Peyer's patch (tissue), 4 donors: Measurements from ENCODE around the gene ESRRG. TPM values are rescaled to one million over a fixed set of nuclear protein-coding genes. Genes with fewer than 3 reads are reported as not detected.

Source experiments
- DNase-seq, 3 donors: peaks; one replicate each; pipeline ENCODE4 v3.0.0-alpha.2; 2017 to 2019
- H3K27ac ChIP-seq, 4 donors: fragments of 200-600 bp; sonication (generic); one replicate each; pipeline ENCODE4 v1.5.1; 2016 to 2019
- H3K27me3 ChIP-seq, 2 donors: fragments of 200-600 bp; sonication (generic); one replicate each; pipeline ENCODE4 v1.5.1; 2019
- H3K36me3 ChIP-seq, 3 donors: fragments of 200-600 bp; sonication (generic); one replicate each; pipeline ENCODE4 v1.5.1; 2016 to 2019
- H3K4me1 ChIP-seq, 4 donors: fragments of 200-600 bp; sonication (generic); one replicate each; pipeline ENCODE4 v1.5.1; 2016 to 2019
- H3K4me3 ChIP-seq, 4 donors: fragments of 200-600 bp; sonication (generic); 1 replicate in 3 of 4; 2 replicates in 1 of 4; pipeline ENCODE4 v1.5.1; 2016 to 2019; ENCODE audit warnings: mild to moderate bottlenecking in 1 of 4
- H3K9me3 ChIP-seq, 4 donors: fragments of 200-600 bp; sonication (generic); one replicate each; pipeline ENCODE4 v1.5.1; 2016 to 2019; ENCODE audit warnings: mild to moderate bottlenecking in 1 of 4
- POLR2A ChIP-seq, 2 donors: fragments of 450-650 bp; IDR thresholded peaks; one replicate each; pipeline ENCODE4 v1.5.1; 2017; ENCODE audit warnings: antibody characterized with exemption in 2 of 2, mild to moderate bottlenecking in 2 of 2, moderate library complexity in 2 of 2
- total RNA-seq, 4 donors: library from RNA; depleted of rRNA; stranded (reverse); fragments of >200 nt; gene quantifications; one replicate each; pipeline ENCODE4 v1.1.0, GENCODE V29; 2016
- TF ChIP-seq, protein P1 (sequence below), 6 experiments: fragments of 450-650 bp in 4 of 6; fragments of 200-600 bp in 2 of 6; sonication (generic) in 1 of 6; IDR thresholded peaks; one replicate each; pipeline ENCODE4 v1.5.1; 2017 to 2019; ENCODE audit warnings: antibody characterized with exemption in 6 of 6, mild to moderate bottlenecking in 3 of 6, moderate library complexity in 1 of 6

ESRRG gene
- total RNA-seq, 4 donors from 2014 or later: 6.6 to 26.3 (median 20.0) TPM

GRCh38 chr1:216457356-216457755 lies 265.9 kb downstream of the ESRRG start:
- Histone ChIP-seq H3K27me3 (no peaks in the 10 kb centered on the region), H3K36me3 (no peaks in the 10 kb centered on the region), H3K4me3 (no peak overlapping the region), H3K4me1 (no peaks in the 10 kb centered on the region), H3K27ac (no peak overlapping the region), H3K9me3 (no peaks in the 10 kb centered on the region)
- no peak for DNase-seq
- TF ChIP-seq, protein P1, sequence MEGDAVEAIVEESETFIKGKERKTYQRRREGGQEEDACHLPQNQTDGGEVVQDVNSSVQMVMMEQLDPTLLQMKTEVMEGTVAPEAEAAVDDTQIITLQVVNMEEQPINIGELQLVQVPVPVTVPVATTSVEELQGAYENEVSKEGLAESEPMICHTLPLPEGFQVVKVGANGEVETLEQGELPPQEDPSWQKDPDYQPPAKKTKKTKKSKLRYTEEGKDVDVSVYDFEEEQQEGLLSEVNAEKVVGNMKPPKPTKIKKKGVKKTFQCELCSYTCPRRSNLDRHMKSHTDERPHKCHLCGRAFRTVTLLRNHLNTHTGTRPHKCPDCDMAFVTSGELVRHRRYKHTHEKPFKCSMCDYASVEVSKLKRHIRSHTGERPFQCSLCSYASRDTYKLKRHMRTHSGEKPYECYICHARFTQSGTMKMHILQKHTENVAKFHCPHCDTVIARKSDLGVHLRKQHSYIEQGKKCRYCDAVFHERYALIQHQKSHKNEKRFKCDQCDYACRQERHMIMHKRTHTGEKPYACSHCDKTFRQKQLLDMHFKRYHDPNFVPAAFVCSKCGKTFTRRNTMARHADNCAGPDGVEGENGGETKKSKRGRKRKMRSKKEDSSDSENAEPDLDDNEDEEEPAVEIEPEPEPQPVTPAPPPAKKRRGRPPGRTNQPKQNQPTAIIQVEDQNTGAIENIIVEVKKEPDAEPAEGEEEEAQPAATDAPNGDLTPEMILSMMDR (IDR thresholded peaks at IDR 0.05): no peak
- no peak for TF ChIP-seq POLR2A (IDR thresholded peaks at IDR 0.05)

DNA sequence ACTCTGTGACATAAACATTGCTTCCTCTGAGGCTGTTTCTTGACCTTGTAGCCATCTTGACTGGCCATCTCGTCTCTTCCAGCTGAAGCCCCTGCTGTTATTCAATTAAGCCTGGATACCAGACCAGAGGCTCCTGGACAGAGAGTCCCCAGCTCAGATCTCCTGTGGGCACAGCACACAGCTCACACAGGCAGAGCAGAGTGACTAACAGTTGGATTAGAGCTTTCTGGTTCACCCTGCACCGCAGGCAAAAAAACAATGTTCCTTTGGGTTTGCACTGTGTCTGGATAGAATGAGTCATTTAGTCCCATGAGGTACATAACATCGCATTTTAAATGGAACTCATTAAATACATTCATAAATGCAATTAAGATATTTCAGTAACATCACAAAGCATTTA lies 266.5 kb downstream of the ESRRG start:
- no peak overlapping the region for H3K4me3 ChIP-seq
- TF ChIP-seq, protein P1 (IDR thresholded peaks at IDR 0.05): no peak
- TF ChIP-seq POLR2A (IDR thresholded peaks at IDR 0.05): no peak

DNA sequence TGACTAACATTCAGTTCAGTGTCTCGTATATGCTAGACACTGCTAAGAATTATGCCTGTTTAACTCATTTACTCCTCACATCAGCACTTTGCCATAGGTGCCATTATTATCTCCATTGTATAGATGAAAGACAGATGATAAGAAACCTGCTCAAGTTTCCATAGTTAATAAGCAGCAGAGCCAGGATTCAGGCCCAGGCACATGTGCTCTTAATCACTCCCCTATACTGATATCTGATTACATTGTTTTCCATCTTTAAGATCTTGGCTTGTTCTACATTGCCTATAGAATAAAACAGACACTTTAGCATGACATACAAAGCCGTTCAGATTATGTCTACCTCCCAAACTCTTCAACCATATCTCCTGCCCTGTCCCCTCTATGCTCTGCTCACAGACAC lies 269.5 kb downstream of the ESRRG start:
- Histone ChIP-seq H3K27me3 (no peaks in the 10 kb centered on the region), H3K4me1 (no peaks in the 10 kb centered on the region), H3K9me3 (no peaks in the 10 kb centered on the region), H3K27ac (no peak overlapping the region), H3K4me3 (no peak overlapping the region), H3K36me3 (no peaks in the 10 kb centered on the region)
- no peak for DNase-seq
- TF ChIP-seq, protein P1 (IDR thresholded peaks at IDR 0.05): no peak
- no peak for TF ChIP-seq POLR2A (IDR thresholded peaks at IDR 0.05)

More for the DNA sequence above, 266.5 kb downstream of the ESRRG start:
- Histone ChIP-seq H3K27me3 (no peaks in the 10 kb centered on the region), H3K4me1 (no peaks in the 10 kb centered on the region), H3K27ac (no peak overlapping the region), H3K9me3 (no peaks in the 10 kb centered on the region), H3K36me3 (no peaks in the 10 kb centered on the region)
- no peak for DNase-seq
